Measurements from ENCODE around the gene NFASC.
A peak's percentile ranks its signal among the peaks of the same experiment; 100 is the strongest.

Gene NFASC

DNA sequence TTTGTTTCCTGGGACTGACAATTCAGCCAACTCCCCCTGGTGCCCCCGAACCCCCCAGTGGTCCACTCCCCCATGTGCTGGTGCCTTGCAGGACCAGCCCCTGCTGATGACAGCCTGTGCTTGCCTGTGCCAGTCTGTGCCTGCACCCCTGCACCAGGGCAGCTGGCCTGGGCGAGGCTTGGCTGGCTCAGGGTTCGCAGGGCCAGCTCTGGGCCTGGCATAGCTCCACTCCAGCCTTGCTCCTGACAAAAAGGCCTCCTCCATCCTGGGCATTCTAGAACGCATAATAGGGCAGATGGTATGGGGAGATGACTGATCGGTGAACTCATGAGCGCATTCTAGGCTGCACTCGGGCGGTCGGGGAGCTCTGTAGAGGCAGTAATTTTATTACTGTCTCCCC, 177.7 kb downstream of the NFASC start:
- no peak for DNase-seq

DNA sequence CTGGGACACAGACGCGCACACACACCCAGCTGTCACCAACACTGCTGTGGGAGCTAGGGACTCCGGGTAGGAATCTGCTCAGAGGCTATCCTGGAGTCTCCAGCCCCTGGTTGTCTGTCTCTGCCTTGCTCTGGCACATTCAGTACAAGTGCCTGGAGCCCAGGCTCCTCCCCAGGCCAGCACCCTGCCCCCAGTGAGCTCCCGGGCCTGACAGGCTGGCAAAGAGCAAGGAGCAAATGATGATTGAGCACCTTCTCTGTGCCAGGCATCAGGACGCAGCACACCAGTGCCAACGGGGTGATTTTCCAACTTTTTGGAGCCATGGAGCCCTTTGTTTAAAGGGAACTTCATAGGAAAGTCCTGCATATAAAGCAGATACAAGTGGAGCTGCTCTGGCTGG, 178.8 kb downstream of the NFASC start:
- no peak for DNase-seq

DNA sequence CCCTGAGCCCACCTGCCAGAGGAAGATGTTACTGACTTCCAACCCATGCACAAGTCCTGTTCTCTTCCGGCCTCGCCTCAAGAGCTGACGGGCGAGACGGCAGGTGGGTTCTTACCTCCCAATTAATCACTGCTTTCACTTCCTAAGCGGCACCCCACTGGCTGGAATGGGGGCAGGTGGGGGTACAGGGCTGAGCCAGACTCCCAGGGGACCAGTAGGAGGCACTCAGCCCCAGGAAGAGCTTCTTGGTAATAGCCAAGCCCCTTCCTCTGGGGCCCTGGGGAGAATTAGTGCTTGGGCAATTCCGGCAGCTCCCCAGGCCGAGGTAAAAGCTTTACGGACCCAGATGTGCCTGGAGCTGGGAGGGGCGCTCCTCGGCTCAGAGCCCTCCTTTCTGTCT, 182.0 kb downstream of the NFASC start:
- no peak for DNase-seq

DNA sequence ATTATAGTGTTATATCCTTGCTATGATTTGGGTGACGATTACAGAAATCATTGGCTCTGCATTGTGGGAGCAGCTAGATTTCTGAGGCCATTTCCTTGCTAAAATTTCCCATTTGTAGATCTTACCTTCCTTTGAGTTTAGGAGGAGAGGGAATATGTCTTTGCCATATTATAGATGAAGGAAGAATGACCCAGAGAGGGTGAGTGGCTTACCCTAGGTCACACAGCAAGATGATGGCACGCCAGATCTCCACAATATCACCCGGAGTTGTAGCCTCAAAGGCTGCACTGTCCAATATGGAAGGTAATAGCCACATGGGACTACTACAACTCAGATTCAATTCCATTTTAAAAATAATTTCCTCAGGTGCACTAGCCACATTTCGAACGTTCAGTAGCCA, 182.6 kb downstream of the NFASC start:
- DNase-seq, result no peak

DNA sequence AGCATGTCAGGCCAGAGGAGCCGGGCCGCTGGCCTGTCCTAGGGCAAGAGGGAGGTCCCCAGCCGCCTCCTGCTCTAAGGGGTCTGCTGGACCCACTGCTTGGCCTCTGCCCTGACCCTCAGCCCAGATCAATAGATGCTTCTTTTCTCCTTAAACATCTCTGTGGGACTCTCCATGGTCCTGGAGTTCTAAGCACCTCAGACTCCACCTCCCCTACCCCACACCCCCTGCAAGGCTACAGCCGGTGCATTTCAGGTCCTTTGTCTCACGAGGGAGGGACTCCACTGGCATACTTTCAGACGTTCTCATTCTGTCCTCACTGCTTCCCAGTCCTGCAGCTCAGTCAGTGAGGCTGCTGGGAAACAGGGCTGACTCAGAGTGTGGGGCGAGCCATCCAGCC, 183.4 kb downstream of the NFASC start:
- DNase-seq, result no peak

DNA sequence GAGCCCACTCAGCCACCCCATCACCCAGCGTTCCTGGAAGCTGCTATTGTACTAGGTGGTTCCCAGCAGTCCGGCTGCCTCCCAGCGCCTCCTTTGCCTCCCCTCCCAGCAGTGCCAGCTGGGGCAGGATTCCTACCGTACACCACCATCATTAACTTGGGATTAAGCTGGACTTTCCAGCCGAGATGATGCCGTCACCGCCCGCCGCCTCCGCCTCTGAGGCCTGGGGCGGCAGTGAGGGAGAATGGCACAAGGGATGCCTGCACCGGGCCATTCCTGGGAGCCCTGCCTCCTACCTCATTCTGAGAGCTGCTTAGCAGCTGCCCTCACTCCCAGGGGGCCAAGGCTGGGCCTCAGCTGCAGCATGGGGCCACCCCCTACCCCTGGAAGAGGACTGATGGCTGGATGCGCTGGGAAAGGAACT, 185.5 kb downstream of the NFASC start:
- no peak for DNase-seq

DNA sequence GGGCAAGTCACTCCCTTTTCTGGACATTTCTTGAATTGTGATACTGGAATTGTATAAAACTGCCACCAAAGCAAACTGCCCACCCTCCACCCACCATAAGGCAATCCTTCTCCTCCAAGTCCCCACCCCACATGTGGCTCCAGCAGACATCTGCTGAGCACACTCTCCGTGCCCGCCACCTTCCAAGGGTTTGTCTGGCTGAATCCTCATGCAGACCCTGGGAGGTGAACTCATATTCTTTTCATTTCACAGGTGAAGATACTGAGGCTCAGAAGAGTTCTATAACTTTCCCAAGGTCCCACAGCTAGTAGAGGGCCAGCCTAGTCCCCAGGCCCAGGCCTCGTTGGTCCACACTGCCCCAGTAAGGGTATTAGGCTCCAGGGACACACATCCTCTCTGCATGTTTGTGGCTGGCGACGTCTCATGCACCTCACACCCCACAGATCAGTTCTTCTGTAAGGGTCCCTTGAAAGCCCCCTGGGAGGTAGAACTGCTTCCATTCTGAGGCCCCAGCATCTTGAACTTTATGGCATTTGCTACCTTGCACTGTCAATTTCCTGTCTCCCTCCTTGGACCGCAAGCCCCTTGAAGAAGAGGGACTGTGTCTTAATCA, 186.4 kb downstream of the NFASC start:
- DNase-seq, result no peak

DNA sequence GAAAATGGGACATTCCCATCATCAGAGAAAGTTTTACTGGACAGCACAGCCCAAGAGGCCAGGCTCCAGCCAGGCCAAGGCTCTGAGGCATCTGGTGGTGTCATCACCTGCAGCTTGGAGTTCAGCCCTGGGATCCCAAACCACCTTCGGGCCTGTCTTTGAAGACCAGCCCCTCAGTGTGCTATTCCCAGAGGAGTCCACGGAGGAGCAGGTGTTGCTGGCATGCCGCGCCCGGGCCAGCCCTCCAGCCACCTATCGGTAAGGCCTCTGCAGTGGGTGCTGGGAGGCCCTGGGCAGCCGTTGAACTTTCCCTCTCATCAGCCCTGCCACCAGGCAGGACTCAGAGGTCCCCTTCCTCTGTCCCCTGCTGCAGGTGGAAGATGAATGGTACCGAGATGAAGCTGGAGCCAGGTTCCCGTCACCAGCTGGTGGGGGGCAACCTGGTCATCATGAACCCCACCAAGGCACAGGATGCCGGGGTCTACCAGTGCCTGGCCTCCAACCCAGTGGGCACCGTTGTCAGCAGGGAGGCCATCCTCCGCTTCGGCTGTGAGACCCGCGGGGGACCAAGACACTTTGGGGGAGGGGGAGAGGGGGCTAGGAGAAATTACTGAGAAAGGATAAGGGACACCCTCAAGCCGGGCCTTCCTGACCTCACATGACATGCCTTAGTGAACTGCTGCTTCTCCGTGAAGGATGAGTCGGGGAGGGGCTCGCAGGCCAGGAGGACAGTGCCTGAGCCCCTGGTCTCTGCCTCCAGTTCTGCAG, 187.3 kb downstream of the NFASC start:
- no peak for DNase-seq

DNA sequence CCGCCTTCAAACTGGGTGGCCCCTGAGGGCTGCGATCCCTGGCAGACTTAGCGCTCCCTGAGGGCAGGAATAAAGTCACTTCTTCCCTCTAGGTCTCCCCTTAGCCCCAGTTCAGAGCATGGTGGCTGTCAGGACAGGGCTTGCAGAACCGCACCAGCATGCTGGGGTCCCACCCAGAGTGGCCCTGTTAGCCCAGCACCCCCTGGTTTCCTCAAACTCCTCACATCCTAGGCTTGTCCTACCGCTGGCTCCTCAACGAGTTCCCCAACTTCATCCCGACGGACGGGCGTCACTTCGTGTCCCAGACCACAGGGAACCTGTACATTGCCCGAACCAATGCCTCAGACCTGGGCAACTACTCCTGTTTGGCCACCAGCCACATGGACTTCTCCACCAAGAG, 188.2 kb downstream of the NFASC start:
- DNase-seq, result no peak

DNA sequence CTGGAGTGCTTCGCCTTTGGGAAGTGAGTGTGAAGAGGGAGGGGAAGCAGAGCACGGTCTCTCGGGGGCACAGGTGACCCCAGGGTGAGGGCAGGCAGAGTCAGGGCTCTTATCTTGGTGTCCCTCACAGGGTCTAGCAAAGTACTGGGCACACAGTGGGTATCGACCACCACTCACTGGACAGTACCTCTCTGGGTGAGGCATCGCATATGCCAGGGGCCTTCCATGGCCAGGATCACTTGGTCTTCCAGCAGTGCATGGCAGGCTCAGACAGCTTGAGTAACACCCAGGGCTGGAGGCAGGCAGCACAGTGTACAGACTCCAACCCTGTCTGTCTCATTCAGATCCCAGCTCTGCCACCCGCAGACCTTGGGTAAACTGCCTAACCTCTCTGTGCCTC, 189.0 kb downstream of the NFASC start:
- DNase-seq, result no peak

DNA sequence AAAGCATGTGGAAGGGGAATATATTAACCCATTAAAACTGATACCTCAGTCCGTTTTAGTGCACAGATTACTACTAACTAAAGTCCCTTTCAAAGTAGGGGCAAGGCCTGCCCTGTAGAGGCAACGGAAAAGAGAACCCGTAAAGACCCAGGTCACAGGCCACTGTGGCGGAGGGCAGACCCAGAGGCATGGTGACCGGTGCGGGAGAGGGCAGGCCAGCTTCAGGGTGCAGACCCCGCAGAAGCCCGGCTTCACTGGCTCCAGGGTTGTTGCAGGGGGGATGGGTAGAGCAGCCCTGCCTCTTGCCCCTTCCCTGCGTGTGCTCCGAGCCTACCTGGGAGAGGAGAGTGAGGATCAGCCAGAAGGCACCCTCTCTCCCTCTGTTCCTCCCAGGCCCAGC, 190.1 kb downstream of the NFASC start:
- no peak for DNase-seq

DNA sequence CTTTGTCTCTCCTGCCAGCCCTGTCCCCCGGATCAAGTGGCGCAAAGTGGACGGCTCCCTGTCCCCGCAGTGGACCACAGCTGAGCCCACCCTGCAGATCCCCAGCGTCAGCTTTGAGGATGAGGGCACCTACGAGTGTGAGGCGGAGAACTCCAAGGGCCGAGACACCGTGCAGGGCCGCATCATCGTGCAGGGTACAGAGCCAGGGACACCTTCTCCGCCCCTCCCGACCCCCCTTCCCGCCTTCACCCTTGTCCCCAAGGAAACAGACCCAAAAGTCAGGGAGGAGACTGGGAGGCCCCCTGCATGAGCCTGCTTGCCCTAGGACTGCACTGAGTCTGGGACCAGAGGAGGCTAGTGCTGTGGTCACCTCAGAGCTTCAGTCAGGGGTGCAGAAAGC, 190.6 kb downstream of the NFASC start:
- DNase-seq, result no peak

DNA sequence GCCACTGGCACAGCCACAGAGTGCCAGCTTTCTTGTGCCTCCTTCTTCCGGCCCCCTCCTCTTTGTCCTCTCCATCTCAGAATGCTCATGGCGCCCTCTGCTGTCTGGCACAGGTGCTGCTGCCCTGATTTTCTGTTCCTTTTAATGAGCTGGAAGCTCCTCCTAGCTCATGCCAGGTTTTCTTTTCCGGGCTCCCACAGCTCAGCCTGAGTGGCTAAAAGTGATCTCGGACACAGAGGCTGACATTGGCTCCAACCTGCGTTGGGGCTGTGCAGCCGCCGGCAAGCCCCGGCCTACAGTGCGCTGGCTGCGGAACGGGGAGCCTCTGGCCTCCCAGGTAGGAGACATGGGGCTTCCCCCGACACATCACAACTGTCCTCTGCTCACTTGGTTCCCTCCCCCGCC, 191.0 kb downstream of the NFASC start:
- DNase-seq, result peak; percentile 84

DNA sequence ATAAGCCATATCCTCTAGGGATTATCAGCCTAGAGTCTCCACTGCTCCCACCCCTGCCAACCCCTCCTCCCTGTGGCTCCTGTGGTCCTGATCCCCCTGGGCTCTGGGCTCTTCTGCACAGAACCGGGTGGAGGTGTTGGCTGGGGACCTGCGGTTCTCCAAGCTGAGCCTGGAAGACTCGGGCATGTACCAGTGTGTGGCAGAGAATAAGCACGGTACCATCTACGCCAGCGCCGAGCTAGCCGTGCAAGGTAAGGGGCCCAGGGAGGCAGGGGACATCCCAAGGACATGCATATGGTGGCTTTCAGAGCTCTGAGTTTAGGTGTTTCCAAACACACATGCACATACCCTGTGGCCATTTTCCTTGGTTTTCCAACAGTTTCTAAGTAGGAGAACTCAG, 191.7 kb downstream of the NFASC start:
- DNase-seq, result no peak

DNA sequence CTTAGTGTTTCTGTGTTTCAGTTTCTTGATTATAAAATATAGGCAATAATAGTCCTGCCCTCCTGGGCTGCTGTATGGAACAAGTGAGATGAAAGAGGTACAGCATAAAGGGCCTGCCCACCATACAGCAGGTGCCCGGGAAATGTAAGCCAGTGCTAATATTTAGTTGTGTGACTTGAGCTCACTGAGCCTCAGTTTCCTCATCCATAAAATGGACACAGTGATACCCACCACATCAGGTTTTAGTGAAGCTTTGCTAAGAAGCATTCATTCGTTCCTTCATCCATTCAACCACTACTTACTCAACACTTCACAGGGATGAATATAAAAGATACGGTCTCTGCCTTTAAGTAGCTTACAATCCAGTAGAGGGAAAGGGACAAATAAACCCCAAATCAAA, 192.2 kb downstream of the NFASC start:
- no peak for DNase-seq

DNA sequence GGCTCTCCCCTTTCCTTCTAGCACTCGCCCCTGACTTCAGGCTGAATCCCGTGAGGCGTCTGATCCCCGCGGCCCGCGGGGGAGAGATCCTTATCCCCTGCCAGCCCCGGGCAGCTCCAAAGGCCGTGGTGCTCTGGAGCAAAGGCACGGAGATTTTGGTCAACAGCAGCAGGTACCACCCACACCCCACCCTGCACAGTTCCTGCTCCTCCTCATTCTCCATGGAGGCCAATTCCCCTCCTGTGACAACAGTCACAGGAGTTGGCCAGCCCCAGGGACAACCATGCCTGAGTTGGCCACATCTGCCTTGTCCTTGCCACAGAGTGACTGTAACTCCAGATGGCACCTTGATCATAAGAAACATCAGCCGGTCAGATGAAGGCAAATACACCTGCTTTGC, 193.6 kb downstream of the NFASC start:
- no peak for DNase-seq

DNA sequence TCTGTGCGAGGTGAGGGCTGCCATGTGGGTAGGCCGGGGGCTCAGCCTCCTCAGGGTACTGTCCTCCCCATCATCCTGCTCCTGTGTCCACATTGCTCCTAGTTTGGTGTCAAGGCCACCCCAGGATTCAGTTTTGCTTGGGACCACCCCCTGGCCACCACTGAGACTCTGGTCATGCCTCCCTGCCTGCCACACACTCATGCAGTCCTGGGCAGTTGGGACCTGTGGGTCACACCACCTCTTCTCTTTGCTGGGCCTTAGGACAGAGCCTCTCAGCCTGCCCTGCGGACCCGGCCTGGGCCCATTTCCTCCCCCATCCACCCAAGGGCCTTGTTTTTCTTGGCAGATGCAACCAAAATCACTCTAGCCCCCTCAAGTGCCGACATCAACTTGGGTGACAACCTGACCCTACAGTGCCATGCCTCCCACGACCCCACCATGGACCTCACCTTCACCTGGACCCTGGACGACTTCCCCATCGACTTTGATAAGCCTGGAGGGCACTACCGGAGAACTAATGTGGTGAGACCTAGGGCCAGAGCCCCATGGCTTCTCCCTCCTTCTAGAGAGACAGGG, 194.2 kb downstream of the NFASC start:
- no peak for DNase-seq

DNA sequence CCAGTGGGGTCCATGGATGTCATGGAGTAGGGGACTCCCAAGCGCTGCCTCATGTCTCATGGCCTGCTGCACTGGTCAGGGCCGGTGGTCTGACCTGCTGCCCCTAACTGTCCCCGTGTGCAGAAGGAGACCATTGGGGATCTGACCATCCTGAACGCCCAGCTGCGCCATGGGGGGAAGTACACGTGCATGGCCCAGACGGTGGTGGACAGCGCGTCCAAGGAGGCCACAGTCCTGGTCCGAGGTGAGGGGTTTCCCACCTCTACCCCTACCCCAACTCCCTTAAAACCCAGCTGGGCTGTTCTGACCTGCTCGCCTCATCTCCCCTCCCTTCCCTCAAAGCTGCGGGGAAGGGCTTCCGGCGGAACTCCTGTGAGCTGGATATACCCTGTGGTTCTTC, 195.0 kb downstream of the NFASC start:
- no peak for DNase-seq

DNA sequence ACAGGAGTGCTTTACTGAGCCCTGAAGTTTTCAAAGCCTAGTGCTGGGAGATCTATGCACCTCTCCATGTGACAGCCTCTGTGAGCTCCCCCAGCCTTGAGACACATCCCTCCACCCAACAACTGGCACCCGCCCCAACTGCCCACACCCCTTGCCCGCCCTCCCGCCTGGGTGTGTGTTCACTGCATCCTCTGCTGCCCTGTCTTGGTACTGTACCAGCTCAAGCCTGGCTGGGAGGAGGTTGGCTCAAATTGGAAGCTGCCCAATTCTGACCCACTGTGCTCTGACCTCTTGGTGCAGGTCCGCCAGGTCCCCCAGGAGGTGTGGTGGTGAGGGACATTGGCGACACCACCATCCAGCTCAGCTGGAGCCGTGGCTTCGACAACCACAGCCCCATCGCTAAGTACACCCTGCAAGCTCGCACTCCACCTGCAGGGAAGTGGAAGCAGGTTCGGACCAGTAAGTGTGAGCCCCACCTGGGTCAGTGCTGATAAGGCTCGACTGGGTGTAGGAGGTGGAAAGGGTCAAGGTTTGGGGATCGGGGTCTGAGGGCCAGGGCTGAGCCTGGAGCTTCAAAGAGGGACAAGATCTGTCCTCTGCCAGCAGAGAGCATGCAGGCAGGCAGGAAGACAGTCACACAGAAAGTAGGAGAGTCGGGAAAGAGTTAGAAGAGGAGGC, 195.6 kb downstream of the NFASC start:
- DNase-seq, result no peak

DNA sequence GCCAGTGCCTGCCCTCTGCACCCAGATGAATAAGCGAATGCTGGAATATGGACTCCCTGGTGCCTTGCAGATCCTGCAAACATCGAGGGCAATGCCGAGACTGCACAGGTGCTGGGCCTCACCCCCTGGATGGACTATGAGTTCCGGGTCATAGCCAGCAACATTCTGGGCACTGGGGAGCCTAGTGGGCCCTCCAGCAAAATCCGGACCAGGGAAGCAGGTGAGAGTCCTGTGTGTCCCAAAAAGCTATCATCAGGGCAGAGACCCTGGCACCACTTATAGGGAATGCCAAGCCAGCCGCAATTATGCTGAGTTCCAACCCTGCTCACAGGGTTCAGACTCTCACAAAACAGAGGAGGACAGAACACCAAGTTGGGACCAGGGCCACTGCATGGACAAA, 196.4 kb downstream of the NFASC start:
- no peak for DNase-seq

DNA sequence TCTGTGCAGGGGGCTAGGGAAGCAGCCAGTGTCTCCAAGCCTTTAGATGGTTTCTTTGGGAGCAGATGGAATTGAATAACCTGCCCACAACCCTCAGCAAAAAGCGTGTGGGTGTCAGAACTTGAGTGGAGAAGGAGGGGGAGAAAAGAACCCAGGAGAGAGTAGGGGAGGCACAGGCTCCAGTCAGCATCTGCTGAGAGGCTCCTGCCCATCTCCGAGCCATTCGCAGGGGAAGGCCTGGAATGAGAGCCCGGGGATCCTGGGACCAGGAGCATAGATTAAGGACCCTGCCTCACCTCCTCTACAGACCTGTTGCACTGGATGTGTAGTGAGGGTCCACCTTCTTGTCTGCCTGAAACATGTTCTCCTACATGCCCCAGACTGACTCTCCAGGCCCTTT, 197.3 kb downstream of the NFASC start:
- no peak for DNase-seq

DNA sequence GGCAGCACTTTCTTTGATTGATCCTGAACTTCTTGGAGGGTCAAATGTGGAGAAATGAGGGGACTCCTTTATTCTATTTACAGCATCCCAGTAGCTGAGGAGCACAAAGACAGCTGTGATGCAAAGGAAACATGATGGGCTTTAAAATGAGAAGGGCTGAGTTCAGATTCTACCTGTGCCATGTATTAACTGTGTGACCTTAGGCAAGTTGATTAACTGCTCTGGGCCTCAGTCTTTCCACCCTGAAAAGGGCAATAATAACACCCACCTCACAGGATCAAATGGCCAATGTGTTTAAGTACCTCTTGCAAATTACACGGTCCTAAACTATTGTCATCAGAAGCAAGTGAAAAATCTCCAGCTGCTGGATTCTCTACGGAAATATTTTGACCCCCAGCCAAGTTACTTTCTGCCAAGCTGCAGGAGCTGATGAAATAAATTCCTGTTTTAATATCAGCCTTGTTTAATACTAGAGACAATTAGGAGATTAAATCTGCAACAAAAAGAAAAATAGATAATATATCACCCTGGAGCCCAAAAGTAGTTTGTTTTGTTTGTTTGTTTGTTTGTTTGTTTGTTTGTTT, 197.9 kb downstream of the NFASC start:
- no peak for DNase-seq

DNA sequence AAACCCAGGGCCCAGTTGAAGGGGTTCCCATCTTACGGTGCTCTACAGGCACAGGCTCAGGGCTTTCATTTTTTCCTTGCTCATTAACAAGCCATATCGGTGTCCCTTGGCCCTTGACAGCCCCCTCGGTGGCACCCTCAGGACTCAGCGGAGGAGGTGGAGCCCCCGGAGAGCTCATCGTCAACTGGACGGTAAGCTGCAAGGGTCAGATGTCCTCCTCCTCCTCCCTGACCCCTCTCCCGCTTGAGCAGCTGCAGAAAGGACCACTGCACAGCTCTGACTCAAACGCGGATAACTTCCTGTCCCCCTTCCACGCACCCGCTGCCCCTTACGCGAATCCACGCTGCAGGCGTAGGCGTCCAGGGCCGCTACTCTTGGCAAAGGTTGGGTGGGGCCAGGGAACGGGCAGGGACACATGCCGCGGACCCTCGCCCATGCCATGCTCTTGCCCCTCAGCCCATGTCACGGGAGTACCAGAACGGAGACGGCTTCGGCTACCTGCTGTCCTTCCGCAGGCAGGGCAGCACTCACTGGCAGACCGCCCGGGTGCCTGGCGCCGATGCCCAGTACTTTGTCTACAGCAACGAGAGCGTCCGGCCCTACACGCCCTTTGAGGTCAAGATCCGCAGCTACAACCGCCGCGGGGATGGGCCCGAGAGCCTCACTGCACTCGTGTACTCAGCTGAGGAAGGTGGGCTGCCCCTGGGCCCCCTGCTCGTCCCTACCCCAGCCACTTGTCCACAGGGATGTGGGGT, 198.9 kb downstream of the NFASC start:
- no peak for DNase-seq

Data from stimulated activated CD4-positive, alpha-beta T cell treated with anti-CD3 and anti-CD28 coated beads, Interleukin-15, amount 100 ng/mL, for 24 hours (primary cell).